GM10266 (cell line): ENCODE results near the gene MAFF.

Source experiments
- DNase-seq: peaks from one replicate; pipeline ENCODE4 v3.0.0; 2012; ENCODE audit errors: extremely low spot score
- CTCF ChIP-seq: IDR thresholded peaks from 2 replicates; pipeline ENCODE4 v1.5.1; 2012; ENCODE audit warnings: mild to moderate bottlenecking, low read depth; ENCODE audit not compliant: control insufficient read depth, insufficient read depth; ENCODE audit errors: missing control alignments

Gene MAFF

DNA sequence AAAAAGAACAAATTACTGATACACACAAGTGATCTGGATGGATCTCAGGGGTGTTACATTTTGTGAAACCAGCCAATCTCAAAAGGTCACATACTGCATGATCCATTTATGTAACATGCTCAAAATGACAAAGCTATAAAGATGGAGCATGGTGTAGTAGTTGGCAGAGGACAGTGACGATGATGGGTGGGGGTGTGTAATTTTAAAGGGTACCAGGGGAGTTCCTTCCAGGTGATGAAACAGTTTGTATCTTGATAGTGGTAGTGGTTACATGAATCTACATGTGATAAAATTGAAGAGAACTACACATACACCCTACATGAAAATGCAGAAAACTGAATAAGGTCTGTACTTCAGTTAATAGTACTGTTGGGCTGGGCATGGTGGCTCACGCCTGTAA is 53.9 kb downstream of the MAFF start:
- TF ChIP-seq CTCF: no peak
- DNase-seq: no peak

- DNase-seq: no peak
- TF ChIP-seq CTCF: no peak
These were observed 55.4 kb downstream of the MAFF start for GRCh38 chr22:38257181-38257580.

- DNase-seq: no peak
- TF ChIP-seq CTCF: no peak
These were observed 56.0 kb downstream of the MAFF start for GRCh38 chr22:38257650-38258250.

GRCh38 chr22:38258895-38259294 is 57.1 kb downstream of the MAFF start:
- TF ChIP-seq CTCF: no peak
- no peak for DNase-seq

- DNase-seq: no peak
- no peak for TF ChIP-seq CTCF
These were observed 57.6 kb downstream of the MAFF start for GRCh38 chr22:38259370-38259769.

DNA sequence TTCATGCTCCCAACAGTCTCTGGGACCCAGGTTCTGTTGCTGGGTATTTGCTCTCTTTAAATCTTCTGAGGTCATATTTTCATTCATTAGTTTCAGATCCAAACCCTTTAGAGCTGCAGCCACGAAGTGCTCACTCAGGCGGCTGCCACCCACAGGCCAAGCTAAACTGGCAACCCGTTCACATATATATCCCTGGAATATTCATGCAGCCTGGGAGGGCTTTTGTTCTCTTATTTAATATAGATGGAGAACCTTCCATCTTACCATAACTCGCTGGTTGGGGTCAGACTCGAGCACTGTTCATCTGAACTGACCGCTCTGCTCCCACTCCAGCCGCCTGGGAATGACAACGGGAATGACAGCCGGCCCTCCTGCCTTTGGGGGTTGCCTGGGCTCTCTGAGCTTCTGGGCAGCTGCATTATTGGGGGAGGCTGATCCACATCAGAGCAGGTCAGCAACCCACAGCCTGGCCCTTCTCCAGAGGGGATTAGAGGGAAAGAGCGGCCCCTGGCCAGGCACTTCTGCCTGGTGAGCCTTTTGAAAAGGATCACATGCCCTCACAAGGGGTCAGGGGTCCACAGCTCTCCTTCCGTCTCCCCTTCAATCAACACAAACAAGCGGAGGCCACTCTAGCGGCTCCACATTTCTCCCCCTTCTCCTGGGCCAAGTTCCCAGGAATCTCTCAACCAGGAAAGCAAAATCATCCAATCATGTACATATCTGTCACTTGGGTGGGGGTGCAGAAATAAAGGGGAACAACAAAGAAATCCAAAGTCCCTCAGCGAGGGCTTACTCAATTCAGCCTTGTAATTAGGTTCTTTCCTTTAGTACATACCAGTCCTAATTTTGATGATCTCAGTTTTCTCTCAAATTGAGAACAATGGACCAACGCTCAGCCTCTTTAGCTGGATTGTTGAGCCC is 59.2 kb downstream of the MAFF start:
- no peak for DNase-seq

More for the DNA sequence above, 59.2 kb downstream of the MAFF start:
- TF ChIP-seq CTCF: no peak
